Activated CD4-positive, alpha-beta T cell treated with anti-CD3 and anti-CD28 coated beads, Interleukin-2, amount 10 ng/mL, durations not matched to agents 24 days and 14 days (primary cell): ENCODE data around the gene CLCN5. TPM values are rescaled to one million over a fixed set of nuclear protein-coding genes. Genes with fewer than 3 reads are reported as not detected.

Source experiments
- DNase-seq: peaks from one replicate; pipeline ENCODE4 v3.0.0; 2022
- H3K27ac Mint-ChIP-seq: one replicate; pipeline ENCODE4 v1.8.0; 2022; ENCODE audit warnings: mild to moderate bottlenecking, mixed read lengths
- H3K27me3 Mint-ChIP-seq: one replicate; pipeline ENCODE4 v1.8.0; 2022; ENCODE audit warnings: mixed read lengths
- H3K36me3 Mint-ChIP-seq: one replicate; pipeline ENCODE4 v1.8.0; 2022; ENCODE audit warnings: low read depth, mild to moderate bottlenecking, mixed read lengths
- H3K4me1 Mint-ChIP-seq: one replicate; pipeline ENCODE4 v1.8.0; 2021; ENCODE audit warnings: mixed read lengths
- H3K4me3 Mint-ChIP-seq: one replicate; pipeline ENCODE4 v1.8.0; 2022; ENCODE audit warnings: mild to moderate bottlenecking, moderate library complexity, mixed read lengths
- H3K9me3 Mint-ChIP-seq: one replicate; pipeline ENCODE4 v1.8.0; 2021; ENCODE audit warnings: mixed read lengths
- intact Hi-C: fragments of 100-400 bp; cut with micrococcal nuclease; formaldehyde crosslinking; loops from one replicate; pipeline ENCODE4 v1.15.1; 2023
- total RNA-seq: library from RNA; stranded (reverse); gene quantifications from 2 replicates; pipeline ENCODE4 v1.2.3, GENCODE V29; 2022

Gene CLCN5
- total RNA-seq, 1 donor from 2014 or later = 4.2 TPM

DNA sequence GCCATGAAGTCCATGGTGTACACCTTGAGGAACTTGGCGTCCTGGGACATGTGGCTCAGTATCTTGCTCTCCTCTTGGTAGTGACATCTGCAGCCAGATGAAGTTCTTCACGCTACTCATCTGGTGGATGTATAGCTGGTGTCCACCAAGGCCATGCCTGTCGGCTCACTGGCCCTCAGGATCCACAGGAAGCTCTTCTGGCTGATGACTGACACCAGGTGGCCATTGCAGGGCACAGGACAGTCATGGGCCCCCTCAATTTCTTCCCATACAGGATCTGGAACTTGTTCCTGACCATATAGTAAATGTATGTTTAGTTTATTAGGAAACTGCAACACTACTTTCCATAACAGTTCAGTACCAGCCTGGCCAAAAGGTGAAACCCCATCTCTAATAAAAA, 10.3 kb upstream of the CLCN5 start:
- no peak overlapping the region for H3K4me3 Mint-ChIP-seq
- no peaks in the 10 kb centered on the region for H3K27me3 Mint-ChIP-seq
- peaks cover 10% of the 10 kb centered on the region for H3K4me1 Mint-ChIP-seq
- H3K9me3 Mint-ChIP-seq = no peaks in the 10 kb centered on the region
- DNase-seq = no peak
- H3K27ac Mint-ChIP-seq = no peak overlapping the region
- intact Hi-C loops = loop anchor here (10.0 kb wide), 1 partner anchor 173 kb away; no protein-coding TSS in a partner anchor
- H3K36me3 Mint-ChIP-seq = no peaks in the 10 kb centered on the region

- no peaks in the 10 kb centered on the region for H3K36me3 Mint-ChIP-seq
- no peak overlapping the region for H3K27ac Mint-ChIP-seq
- intact Hi-C loops = loop anchor here (10.0 kb wide), 1 partner anchor 172 kb away; no protein-coding TSS in a partner anchor
- H3K4me1 Mint-ChIP-seq = peaks cover 10% of the 10 kb centered on the region
- H3K27me3 Mint-ChIP-seq = no peaks in the 10 kb centered on the region
- DNase-seq = no peak
- no peak overlapping the region for H3K4me3 Mint-ChIP-seq
- H3K9me3 Mint-ChIP-seq = no peaks in the 10 kb centered on the region
These were observed 9.5 kb upstream of the CLCN5 start for GRCh38 chrX:49912861-49913260.

GRCh38 chrX:49915361-49916222, 6.8 kb upstream of the CLCN5 start:
- no peak overlapping the region for H3K27ac Mint-ChIP-seq
- DNase-seq = peak; percentile 82
- no peaks in the 10 kb centered on the region for H3K9me3 Mint-ChIP-seq
- intact Hi-C loops = loop anchor here (1.0 to 10.0 kb wide), 2 partner anchors 169 to 290 kb away; no protein-coding TSS in a partner anchor
- H3K36me3 Mint-ChIP-seq = no peaks in the 10 kb centered on the region
- peaks cover under 1% of the 10 kb centered on the region for H3K4me1 Mint-ChIP-seq
- no peaks in the 10 kb centered on the region for H3K27me3 Mint-ChIP-seq
- no peak overlapping the region for H3K4me3 Mint-ChIP-seq

DNA sequence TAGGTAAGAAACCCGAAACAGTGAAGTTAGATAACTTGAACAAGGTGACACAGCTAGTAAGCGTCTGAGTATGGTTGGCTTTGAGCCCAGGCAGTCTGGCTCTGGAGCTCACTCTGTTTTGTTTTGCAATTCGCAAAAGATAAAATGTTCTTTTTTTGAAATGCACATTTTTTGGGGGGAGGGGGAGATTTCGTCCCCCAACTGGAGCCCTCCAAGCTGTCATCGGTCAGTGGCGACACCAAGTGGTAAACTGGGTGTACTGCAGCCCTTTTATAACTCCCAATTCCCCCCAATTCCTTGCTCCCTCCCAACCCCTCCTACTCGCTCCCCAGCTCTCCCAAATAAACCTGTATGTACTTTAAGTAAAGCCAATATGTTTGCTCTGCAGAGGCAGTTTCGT, 2.8 kb upstream of the CLCN5 start:
- no peaks in the 10 kb centered on the region for H3K27me3 Mint-ChIP-seq
- H3K36me3 Mint-ChIP-seq = no peaks in the 10 kb centered on the region
- H3K9me3 Mint-ChIP-seq = no peaks in the 10 kb centered on the region
- no peak overlapping the region for H3K27ac Mint-ChIP-seq
- DNase-seq = peak; percentile 75
- H3K4me3 Mint-ChIP-seq = no peak overlapping the region
- H3K4me1 Mint-ChIP-seq = peaks cover 4% of the 10 kb centered on the region
- intact Hi-C loops = loop anchor here (1.0 to 10.0 kb wide), 2 partner anchors 35 to 165 kb away; no protein-coding TSS in a partner anchor

DNA sequence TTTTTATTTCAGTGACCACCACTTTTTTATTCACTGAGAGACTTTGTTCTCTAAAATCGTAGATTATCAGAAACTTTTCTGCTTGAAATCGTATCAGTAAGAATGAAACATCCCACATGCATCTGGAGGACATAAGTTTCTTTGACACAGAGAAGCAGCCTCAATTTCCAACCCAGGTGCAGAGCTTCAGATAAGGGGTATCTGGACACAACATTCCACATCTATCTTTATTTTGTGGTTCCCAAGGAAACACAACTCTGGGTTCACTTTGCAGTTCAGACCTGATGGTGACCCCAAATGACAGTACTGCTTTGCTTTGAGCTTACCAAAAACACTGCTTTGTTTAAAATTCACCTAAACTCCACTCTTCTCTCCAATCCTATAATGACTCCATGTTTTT, 1.3 kb upstream of the CLCN5 start:
- Mint-ChIP-seq H3K36me3 (no peaks in the 10 kb centered on the region), H3K4me1 (peaks cover 6% of the 10 kb centered on the region), H3K27me3 (no peaks in the 10 kb centered on the region), H3K9me3 (no peaks in the 10 kb centered on the region), H3K4me3 (no peak overlapping the region), H3K27ac (no peak overlapping the region)
- no peak for DNase-seq
- intact Hi-C loops = no loop called here

DNA sequence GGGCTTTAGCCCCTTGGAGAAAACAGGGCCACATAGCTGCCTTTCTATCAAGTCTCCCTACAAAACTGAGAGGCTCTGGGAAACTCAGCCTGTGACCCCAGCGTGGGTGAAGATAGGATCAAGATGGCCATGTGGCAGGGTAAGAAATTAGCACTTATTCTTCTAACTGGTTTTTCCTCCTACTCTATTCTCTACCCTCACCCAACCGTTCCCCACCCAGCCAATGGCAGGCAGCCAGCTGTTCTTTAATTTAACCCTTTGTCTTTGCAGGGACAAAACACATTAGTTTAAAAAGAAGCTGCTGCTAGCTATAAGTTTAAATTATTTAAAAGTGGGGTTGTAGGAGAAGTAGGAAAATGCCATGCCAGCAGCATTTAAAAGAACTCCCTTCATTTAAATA, 2.8 kb downstream of the CLCN5 start:
- no peak overlapping the region for H3K27ac Mint-ChIP-seq
- no peaks in the 10 kb centered on the region for H3K27me3 Mint-ChIP-seq
- no peak overlapping the region for H3K4me3 Mint-ChIP-seq
- peaks cover 7% of the 10 kb centered on the region for H3K36me3 Mint-ChIP-seq
- peaks cover 6% of the 10 kb centered on the region for H3K4me1 Mint-ChIP-seq
- DNase-seq = no peak
- no peaks in the 10 kb centered on the region for H3K9me3 Mint-ChIP-seq
- intact Hi-C loops = no loop called here

DNA sequence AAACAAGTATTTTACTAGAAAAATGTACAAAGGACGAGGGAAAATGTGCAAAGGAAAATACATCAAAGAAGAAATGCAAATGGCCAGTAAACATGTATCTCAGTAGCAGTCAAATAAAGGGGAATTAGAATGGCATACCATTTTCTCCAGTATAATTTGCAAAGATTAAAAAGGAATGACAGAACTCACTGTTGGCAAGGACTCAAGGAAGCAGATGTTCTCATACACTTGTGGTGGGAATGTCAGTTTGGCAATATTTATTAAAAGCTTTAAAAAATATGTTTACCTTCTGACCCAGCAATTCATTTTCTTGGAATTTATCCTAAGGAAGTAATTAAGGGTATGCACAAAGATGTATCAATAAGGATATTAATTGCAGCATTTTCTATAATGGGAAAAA, 7.6 kb downstream of the CLCN5 start:
- Mint-ChIP-seq H3K27me3 (no peaks in the 10 kb centered on the region), H3K27ac (no peak overlapping the region), H3K36me3 (peaks cover 7% of the 10 kb centered on the region), H3K4me3 (no peak overlapping the region), H3K4me1 (peaks cover 3% of the 10 kb centered on the region), H3K9me3 (no peaks in the 10 kb centered on the region)
- intact Hi-C loops = no loop called here
- DNase-seq = no peak

- H3K27me3 Mint-ChIP-seq = no peaks in the 10 kb centered on the region
- DNase-seq = no peak
- no peak overlapping the region for H3K4me3 Mint-ChIP-seq
- intact Hi-C loops = no loop called here
- peaks cover under 1% of the 10 kb centered on the region for H3K36me3 Mint-ChIP-seq
- no peak overlapping the region for H3K27ac Mint-ChIP-seq
- no peaks in the 10 kb centered on the region for H3K9me3 Mint-ChIP-seq
- peaks cover 3% of the 10 kb centered on the region for H3K4me1 Mint-ChIP-seq
These were observed 10.4 kb downstream of the CLCN5 start for GRCh38 chrX:49932791-49933190.

GRCh38 chrX:49934148-49934547, 11.8 kb downstream of the CLCN5 start:
- intact Hi-C loops = no loop called here
- no peaks in the 10 kb centered on the region for H3K36me3 Mint-ChIP-seq
- H3K27ac Mint-ChIP-seq = no peak overlapping the region
- H3K9me3 Mint-ChIP-seq = no peaks in the 10 kb centered on the region
- no peaks in the 10 kb centered on the region for H3K27me3 Mint-ChIP-seq
- peaks cover 3% of the 10 kb centered on the region for H3K4me1 Mint-ChIP-seq
- no peak overlapping the region for H3K4me3 Mint-ChIP-seq
- no peak for DNase-seq

DNA sequence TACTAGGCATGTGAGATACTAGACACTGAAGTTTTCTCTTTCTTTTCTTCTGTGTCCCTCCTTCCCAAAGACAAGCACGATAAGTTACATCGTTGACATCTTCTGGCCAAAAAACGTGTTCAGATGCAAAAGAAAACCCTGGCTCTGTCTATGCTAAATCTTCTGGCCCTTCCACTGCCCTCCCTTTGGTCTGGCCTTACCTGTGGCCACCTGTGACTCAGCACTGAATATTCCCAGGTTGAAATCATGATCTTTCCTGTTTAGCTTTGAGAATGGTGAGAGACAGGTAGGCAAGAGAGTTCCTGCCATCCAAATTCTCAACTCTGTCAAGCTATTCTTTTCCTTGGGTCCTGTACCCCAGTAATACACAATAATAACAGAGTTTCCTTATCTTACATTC, 12.3 kb downstream of the CLCN5 start:
- no peaks in the 10 kb centered on the region for H3K36me3 Mint-ChIP-seq
- no peaks in the 10 kb centered on the region for H3K27me3 Mint-ChIP-seq
- peaks cover 3% of the 10 kb centered on the region for H3K4me1 Mint-ChIP-seq
- H3K4me3 Mint-ChIP-seq = no peak overlapping the region
- H3K9me3 Mint-ChIP-seq = no peaks in the 10 kb centered on the region
- no peak overlapping the region for H3K27ac Mint-ChIP-seq
- DNase-seq = no peak
- intact Hi-C loops = no loop called here

GRCh38 chrX:49947781-49948180, 25.4 kb downstream of the CLCN5 start:
- peaks cover 2% of the 10 kb centered on the region for H3K4me1 Mint-ChIP-seq
- no peak overlapping the region for H3K27ac Mint-ChIP-seq
- no peaks in the 10 kb centered on the region for H3K9me3 Mint-ChIP-seq
- DNase-seq = no peak
- no peaks in the 10 kb centered on the region for H3K27me3 Mint-ChIP-seq
- no peak overlapping the region for H3K4me3 Mint-ChIP-seq
- intact Hi-C loops = no loop called here
- no peaks in the 10 kb centered on the region for H3K36me3 Mint-ChIP-seq

- intact Hi-C loops = no loop called here
- Mint-ChIP-seq H3K36me3 (no peaks in the 10 kb centered on the region), H3K4me1 (peaks cover 2% of the 10 kb centered on the region), H3K27ac (no peak overlapping the region), H3K27me3 (no peaks in the 10 kb centered on the region), H3K9me3 (no peaks in the 10 kb centered on the region), H3K4me3 (no peak overlapping the region)
- DNase-seq = no peak
These were observed 27.6 kb downstream of the CLCN5 start for GRCh38 chrX:49949961-49950360.

GRCh38 chrX:49951524-49952193, 29.3 kb downstream of the CLCN5 start:
- H3K36me3 Mint-ChIP-seq = no peaks in the 10 kb centered on the region
- DNase-seq = no peak
- H3K27ac Mint-ChIP-seq = no peak overlapping the region
- H3K9me3 Mint-ChIP-seq = no peaks in the 10 kb centered on the region
- no peak overlapping the region for H3K4me3 Mint-ChIP-seq
- H3K4me1 Mint-ChIP-seq = peaks cover 2% of the 10 kb centered on the region
- intact Hi-C loops = no loop called here
- H3K27me3 Mint-ChIP-seq = no peaks in the 10 kb centered on the region

DNA sequence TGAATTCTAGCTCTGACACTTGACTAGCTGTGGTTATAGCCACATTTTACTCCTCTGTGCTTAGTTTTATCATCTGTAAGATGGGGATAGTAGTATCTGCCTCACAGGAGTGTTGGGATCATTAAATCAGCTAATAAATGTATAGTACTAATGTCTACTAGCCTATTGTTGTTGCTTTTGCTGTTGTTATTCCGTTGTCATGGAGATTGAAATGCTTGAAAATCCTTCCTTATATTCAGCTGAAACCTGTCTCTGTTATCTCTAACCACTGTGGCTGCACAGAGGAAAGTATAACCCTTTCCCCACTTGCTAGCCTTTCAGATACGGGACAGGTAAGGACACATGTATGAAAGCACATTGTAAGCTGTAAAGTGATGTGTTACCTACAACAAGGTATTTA, 33.9 kb downstream of the CLCN5 start:
- Mint-ChIP-seq H3K4me3 (no peak overlapping the region), H3K27ac (no peak overlapping the region)

More for the DNA sequence above, 33.9 kb downstream of the CLCN5 start:
- Mint-ChIP-seq H3K36me3 (no peaks in the 10 kb centered on the region), H3K9me3 (no peaks in the 10 kb centered on the region), H3K27me3 (no peaks in the 10 kb centered on the region), H3K4me1 (no peaks in the 10 kb centered on the region)
- DNase-seq = no peak
- intact Hi-C loops = no loop called here
